SK-N-MC (cell line): Measurements from ENCODE around the gene SAXO2.
"Not testable (repeated sequence)": the region's sequence is repeated elsewhere in the genome, so short reads cannot be mapped to it uniquely, and the experiment has no call there.

Experiments
- EZH2 ChIP-seq: fragments of 200-600 bp; sonication (generic); IDR thresholded peaks from one replicate; pipeline ENCODE4 v1.6.1; 2017; ENCODE audit warnings: antibody characterized with exemption
- FOXP2 ChIP-seq: optimal IDR thresholded peaks from 2 replicates; pipeline ENCODE3; 2011; ENCODE audit warnings: mild to moderate bottlenecking, moderate library complexity; ENCODE audit not compliant: insufficient read depth; ENCODE audit errors: extremely low read length, control extremely low read depth
- POLR2AphosphoS5 ChIP-seq: IDR thresholded peaks from 2 replicates; pipeline ENCODE4 v1.6.1; 2012; ENCODE audit warnings: mild to moderate bottlenecking, low read depth, low read length, borderline replicate concordance

GRCh38 chr15:82288202-82288601, 25.6 kb downstream of the SAXO2 start:
- not testable (repeated sequence) for TF ChIP-seq EZH2, POLR2AphosphoS5, FOXP2
